ENCODE results near the gene PPM1F.
"Not testable (repeated sequence)": the region's sequence is repeated elsewhere in the genome, so short reads cannot be mapped to it uniquely, and the experiment has no call there.

DNA sequence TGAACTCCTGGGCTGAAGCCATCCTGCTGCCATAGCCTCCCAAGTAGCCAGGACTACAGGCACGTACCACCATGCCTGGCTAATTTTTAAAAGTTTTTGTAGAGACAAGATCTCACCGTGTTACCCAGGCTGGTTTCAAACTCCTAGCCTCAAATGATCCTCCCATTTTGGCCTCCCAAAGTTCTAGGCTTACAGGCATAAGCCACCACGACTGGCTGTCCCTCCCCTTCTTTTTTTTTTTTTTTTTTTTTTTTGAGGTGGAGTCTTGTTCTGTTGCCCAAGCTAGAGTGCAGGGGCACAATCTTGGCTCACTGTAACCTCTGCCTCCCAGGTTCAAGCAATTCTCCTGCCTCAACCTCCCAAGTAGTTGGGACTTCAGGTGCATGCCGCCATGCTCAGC lies 77.7 kb downstream of the PPM1F start:
- TF ChIP-seq ZNF317 (CRISPR knock-in tag; IDR thresholded peaks at IDR 0.05; ENCODE audit: borderline replicate concordance, low read depth); FOXP1 (CRISPR knock-in tag; IDR thresholded peaks at IDR 0.05; ENCODE audit: borderline replicate concordance); ETV6 (CRISPR knock-in tag; IDR thresholded peaks at IDR 0.05); SMAD3 (CRISPR knock-in tag; IDR thresholded peaks at IDR 0.05; ENCODE audit: borderline replicate concordance); ESRRA (CRISPR knock-in tag; IDR thresholded peaks at IDR 0.05; ENCODE audit: borderline replicate concordance); IRF2 (CRISPR knock-in tag; IDR thresholded peaks at IDR 0.05; ENCODE audit: borderline replicate concordance, low read depth): not testable (repeated sequence)
- TF ChIP-seq, protein P1, sequence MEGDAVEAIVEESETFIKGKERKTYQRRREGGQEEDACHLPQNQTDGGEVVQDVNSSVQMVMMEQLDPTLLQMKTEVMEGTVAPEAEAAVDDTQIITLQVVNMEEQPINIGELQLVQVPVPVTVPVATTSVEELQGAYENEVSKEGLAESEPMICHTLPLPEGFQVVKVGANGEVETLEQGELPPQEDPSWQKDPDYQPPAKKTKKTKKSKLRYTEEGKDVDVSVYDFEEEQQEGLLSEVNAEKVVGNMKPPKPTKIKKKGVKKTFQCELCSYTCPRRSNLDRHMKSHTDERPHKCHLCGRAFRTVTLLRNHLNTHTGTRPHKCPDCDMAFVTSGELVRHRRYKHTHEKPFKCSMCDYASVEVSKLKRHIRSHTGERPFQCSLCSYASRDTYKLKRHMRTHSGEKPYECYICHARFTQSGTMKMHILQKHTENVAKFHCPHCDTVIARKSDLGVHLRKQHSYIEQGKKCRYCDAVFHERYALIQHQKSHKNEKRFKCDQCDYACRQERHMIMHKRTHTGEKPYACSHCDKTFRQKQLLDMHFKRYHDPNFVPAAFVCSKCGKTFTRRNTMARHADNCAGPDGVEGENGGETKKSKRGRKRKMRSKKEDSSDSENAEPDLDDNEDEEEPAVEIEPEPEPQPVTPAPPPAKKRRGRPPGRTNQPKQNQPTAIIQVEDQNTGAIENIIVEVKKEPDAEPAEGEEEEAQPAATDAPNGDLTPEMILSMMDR (IDR thresholded peaks at IDR 0.05): not testable (repeated sequence)
- TF ChIP-seq, protein P2, sequence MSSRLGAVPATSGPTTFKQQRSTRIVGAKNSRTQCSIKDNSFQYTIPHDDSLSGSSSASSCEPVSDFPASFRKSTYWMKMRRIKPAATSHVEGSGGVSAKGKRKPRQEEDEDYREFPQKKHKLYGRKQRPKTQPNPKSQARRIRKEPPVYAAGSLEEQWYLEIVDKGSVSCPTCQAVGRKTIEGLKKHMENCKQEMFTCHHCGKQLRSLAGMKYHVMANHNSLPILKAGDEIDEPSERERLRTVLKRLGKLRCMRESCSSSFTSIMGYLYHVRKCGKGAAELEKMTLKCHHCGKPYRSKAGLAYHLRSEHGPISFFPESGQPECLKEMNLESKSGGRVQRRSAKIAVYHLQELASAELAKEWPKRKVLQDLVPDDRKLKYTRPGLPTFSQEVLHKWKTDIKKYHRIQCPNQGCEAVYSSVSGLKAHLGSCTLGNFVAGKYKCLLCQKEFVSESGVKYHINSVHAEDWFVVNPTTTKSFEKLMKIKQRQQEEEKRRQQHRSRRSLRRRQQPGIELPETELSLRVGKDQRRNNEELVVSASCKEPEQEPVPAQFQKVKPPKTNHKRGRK (CRISPR knock-in tag; IDR thresholded peaks at IDR 0.05; ENCODE audit: borderline replicate concordance): not testable (repeated sequence)
- TF ChIP-seq, protein P3, sequence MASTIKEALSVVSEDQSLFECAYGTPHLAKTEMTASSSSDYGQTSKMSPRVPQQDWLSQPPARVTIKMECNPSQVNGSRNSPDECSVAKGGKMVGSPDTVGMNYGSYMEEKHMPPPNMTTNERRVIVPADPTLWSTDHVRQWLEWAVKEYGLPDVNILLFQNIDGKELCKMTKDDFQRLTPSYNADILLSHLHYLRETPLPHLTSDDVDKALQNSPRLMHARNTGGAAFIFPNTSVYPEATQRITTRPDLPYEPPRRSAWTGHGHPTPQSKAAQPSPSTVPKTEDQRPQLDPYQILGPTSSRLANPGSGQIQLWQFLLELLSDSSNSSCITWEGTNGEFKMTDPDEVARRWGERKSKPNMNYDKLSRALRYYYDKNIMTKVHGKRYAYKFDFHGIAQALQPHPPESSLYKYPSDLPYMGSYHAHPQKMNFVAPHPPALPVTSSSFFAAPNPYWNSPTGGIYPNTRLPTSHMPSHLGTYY (CRISPR knock-in tag; IDR thresholded peaks at IDR 0.05): not testable (repeated sequence)
